NCI-H1092 treated with DMSO at 0.1 percent for 48 hours (cell line): Measurements from ENCODE around the gene RAB40C.

Experiments used
- DNase-seq: peaks from one replicate; lab custom pipeline; 2025; lab: John Stamatoyannopoulos, UW

The RAB40C gene

GRCh38 chr16:632486-633335 lies 42.8 kb downstream of the RAB40C start:
- DNase-seq, result no peak

GRCh38 chr16:633336-634050 lies 43.6 kb downstream of the RAB40C start:
- no peak for DNase-seq

DNA sequence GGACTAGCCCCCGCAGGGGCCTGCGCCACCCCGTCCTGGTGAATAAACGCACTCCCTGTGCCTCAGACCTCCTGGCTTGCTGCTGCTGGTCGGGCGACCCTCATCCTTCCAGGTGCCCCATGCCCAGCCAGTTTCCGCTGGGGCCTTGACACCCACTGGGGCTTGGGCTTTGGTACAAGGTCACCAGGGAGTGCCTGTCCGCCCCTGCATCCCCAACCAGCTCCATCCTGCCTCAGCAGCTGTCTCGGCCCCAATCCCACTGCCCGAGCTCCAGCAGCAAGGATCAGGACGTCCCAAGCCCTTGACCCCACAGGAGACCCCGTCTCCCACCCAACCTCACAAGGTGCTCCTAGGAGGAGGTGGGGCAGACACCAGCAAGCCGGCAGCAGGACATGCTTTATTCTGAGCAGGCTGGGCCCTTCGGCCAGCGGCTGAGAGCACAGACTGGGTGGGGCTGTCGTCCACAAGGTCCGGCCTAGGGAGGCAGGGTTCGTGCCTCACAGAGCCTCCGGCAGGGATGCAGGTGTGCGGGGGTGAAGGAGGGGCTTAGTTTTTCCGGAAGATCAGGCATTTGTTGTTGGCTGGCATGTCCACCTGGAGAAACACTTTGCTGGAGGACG lies 44.3 kb downstream of the RAB40C start:
- DNase-seq, result no peak

GRCh38 chr16:634996-635395 lies 45.1 kb downstream of the RAB40C start:
- no peak for DNase-seq

DNA sequence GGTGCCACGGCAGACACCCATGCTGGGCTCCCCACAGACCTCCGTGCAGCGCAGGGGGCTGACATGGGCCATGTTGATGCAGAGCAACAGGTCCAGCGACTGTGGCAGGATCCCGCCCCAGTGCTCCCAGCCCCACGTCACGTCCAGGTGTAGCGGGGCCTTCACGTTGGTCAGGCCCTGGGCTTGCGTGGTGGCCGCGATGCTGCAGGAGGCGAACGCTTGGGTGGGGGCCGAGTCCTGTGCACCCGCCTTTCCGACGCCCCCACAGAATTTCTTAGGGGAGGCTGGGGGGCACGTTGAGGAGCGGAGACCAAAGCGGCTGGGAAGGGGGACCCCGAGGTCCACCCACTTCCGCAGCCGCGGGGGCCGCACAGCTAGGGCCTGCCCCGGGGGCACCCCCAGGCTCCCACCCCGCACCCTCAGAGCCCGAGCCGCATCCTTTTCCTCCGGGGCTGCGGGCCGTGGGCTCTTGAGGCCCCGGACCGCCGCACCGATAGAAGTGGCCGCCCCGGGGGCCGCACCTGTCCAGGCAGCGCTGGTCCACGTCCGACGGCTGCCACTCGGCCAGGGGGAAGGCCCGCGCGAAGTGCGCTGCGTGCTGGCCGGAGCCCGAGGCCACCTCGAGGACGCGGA lies 45.8 kb downstream of the RAB40C start:
- no peak for DNase-seq

DNA sequence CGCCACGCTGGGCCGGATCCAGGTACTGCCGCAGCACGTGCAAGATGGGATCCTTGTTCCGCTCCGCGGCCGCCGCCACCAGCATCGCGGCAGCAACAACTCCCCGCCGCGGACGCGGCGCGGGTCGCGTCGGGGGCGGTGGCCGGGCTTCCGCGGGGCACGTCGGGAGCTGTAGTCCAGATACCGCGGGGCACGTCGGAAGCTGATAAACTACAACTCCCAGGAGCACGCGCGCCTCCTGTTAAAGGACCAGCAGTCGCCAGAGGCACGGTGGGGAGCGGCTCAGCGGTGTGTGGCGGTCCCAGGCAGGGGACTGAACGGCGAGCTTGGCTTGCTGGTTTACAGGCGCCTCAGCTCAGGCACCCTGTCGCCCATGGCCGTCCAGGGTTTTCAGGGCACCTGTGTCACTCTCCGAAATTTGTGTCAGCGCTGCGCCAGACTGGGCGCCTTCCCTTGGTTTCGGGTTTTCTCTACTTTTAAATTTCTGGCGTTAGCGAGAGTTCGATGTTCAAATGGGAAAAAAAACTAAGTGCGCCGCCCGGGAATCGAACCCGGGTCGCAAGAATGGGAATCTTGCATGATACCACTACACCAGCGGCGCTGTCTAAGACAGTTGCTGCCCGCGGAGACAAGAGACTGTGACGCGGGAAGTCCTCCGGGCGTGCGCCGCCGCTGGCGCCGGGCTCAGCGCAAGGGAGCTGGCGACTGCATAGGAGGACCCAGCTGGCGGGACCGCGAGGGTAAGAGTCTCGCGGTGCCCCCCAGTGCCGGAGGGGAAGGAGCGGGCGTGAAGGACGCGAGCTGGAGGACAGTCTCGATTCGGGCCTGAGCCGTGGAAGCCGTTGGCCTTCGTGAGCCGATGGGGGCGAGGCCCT lies 46.6 kb downstream of the RAB40C start, which contains the start of gene METTL26:
Gene METTL26 (minus strand): TSS at position 100 of the 875 bp plus-strand sequence. CDS start 15 bp downstream, at position 85.
- peak; percentile 93 for DNase-seq

DNA sequence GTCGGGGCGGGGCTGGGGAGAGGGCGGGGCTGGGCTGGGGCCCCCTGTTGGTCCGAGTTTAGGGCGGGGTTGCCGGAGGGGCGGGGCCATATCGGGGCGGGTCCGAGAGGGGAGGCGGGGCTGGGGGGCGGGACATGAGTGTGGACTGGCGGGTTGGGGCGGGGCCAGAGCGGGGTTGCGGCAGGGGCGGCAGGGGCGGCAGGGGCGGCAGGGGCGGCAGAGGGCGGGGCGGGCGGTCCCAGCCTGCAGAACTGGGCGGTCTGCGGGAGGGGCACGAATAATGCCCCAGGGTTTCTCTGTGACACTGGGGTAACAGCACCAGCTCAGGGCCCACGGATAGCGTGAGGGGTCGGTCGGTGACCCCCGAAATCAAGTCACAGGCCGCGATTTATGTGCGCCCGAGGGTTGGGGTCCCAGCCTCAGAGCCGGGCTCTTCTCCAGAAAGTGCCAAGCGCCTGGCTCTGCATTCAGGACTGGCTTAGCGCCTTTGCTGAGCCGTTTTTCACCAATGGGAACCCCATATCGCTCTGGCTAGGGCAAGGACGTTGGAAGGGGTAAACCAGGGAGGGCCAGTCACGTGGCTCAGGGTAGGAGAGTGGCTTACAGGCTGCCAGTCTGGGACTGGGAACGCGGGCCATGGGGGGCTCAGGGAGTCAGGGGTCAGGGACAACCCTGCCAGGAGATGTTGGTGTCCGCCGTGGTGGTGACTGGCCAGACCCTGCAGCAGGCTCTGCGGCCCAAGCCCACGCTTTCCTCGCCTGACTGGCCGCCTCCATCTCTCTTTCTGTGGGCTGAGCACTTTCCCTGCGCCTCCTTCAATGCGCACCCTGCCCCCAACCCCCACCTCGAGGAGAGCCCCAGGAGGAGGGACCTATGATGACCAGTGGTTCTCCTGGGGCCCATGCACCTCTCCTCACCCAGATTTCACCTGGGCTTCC lies 47.5 kb downstream of the RAB40C start:
- no peak for DNase-seq

- DNase-seq, result no peak
Measured at GRCh38 chr16:638034-638543, 48.2 kb downstream of the RAB40C start.

DNA sequence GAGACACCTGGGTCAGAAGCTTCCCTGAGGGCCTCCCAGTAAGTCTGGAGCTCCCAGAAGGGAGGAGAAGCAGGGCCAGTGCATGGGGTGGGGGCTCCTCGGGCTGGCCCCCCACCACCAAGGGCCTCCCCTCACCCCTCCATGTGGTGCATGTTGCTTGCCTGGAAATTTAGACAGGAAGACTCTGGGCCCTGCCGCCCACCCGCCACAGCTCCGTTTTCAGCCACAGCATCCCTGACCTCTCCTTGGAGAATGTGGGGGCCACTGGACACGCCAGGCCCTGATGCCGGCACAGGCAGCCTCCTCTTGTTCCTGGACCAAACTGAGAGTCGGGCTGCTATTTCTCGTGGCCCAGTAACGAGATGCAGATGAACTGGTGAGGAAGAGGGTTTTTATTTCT lies 49.0 kb downstream of the RAB40C start:
- DNase-seq, result no peak

GRCh38 chr16:640614-641013 lies 50.7 kb downstream of the RAB40C start:
- DNase-seq, result no peak

GRCh38 chr16:641326-642188 lies 51.7 kb downstream of the RAB40C start, which contains the start of gene MCRIP2:
Gene MCRIP2, plus strand, starts transcription at chr16:641828. Its CDS starts 164 bp downstream, at chr16:641992.
- DNase-seq, result peak; percentile 26

- no peak for DNase-seq
Measured at GRCh38 chr16:642189-643049, 52.6 kb downstream of the RAB40C start.

DNA sequence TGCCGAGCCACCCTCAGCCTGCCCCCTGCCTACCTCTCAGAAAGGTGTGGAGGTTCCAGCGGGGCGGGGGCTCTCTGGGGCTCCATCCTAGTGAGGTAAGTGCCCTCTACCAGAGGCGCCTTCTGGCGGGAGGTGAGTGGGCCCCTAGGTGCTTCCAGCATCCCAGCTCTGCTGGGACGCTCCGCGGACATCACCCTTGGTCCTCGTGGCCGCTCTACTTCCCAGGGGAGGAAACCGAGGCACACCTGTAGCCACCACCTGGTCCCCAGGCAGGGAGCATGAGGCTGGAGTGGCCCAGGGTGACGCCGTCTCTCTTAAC lies 53.1 kb downstream of the RAB40C start:
- DNase-seq, result no peak

DNA sequence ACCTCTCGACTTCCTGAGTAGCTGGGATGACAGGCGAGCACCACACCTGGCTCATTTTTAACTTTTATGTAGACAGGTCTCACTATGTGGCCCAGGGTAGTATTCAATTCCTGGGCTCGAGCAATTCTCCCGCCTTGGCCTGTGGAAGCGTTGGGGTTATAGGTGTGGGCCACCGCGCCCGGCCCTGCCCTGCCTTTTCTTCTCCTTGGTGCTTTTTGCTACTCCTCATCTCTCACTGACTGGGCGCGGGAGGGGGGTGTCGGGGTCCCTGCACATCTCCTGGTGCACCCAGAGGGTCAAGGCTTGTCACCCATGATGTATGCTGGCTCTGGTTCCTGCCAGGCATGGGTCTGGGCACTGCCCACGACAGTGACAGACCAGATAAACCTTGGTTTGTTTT lies 54.7 kb downstream of the RAB40C start:
- no peak for DNase-seq

GRCh38 chr16:645852-646678 lies 56.2 kb downstream of the RAB40C start:
- no peak for DNase-seq

- no peak for DNase-seq
Measured at GRCh38 chr16:646679-647172, 56.9 kb downstream of the RAB40C start.
